Liver (tissue), 9 donors: ENCODE results near the gene MIA3. TPM values are rescaled to one million over a fixed set of nuclear protein-coding genes. Genes with fewer than 3 reads are reported as not detected.

Experiments
- DNase-seq: peaks from one replicate; pipeline ENCODE4 v3.0.0-alpha.2; 2017; ENCODE audit warnings: low spot score
- H3K27ac ChIP-seq, 2 donors: one replicate each; pipeline ENCODE4 v1.7.0; 2013; ENCODE audit warnings: inconsistent platforms in 2 of 2, low read length in 2 of 2, control low read depth in 1 of 2, low read depth in 1 of 2, mild to moderate bottlenecking in 1 of 2
- H3K27me3 ChIP-seq, 4 donors: one replicate each; pipeline versions ENCODE4 v1.6.1 to v1.7.0; 2013; ENCODE audit warnings: low read length in 3 of 4, inconsistent platforms in 1 of 4, mild to moderate bottlenecking in 1 of 4, moderate library complexity in 1 of 4; ENCODE audit not compliant: control insufficient read depth in 4 of 4, insufficient read depth in 4 of 4
- H3K36me3 ChIP-seq, 4 donors: one replicate each; pipeline versions ENCODE4 v1.6.1 to v1.7.0; 2013; ENCODE audit warnings: low read length in 3 of 4, mild to moderate bottlenecking in 3 of 4, low read depth in 1 of 4, moderate library complexity in 1 of 4; ENCODE audit not compliant: control insufficient read depth in 4 of 4, insufficient read depth in 3 of 4
- H3K4me1 ChIP-seq, 4 donors: one replicate each; pipeline versions ENCODE4 v1.6.1 to v1.7.0; 2013; ENCODE audit warnings: low read length in 3 of 4, mild to moderate bottlenecking in 3 of 4, moderate library complexity in 1 of 4; ENCODE audit not compliant: control insufficient read depth in 4 of 4, insufficient read depth in 4 of 4
- H3K4me3 ChIP-seq, 3 donors: one replicate each; pipeline versions ENCODE4 v1.6.1 to v1.7.0; 2013; ENCODE audit warnings: low read length in 3 of 3, control low read depth in 1 of 3, low read depth in 1 of 3, mild to moderate bottlenecking in 1 of 3
- H3K9ac ChIP-seq, 2 donors: one replicate each; pipeline ENCODE4 v1.7.0; 2013; ENCODE audit warnings: low read length in 2 of 2, mild to moderate bottlenecking in 2 of 2, moderate library complexity in 2 of 2, control low read depth in 1 of 2, low read depth in 1 of 2
- H3K9me3 ChIP-seq, 4 donors: one replicate each; pipeline versions ENCODE4 v1.6.1 to v1.7.0; 2013; ENCODE audit warnings: low read length in 3 of 4; ENCODE audit not compliant: control insufficient read depth in 4 of 4
- ATF3 ChIP-seq: IDR thresholded peaks from 2 replicates; pipeline ENCODE4 v1.6.1; 2016; ENCODE audit warnings: antibody characterized with exemption
- CTCF ChIP-seq: fragments of 150-350 bp; IDR thresholded peaks from 2 replicates; pipeline ENCODE4 v1.5.1; 2017; ENCODE audit warnings: improper control_type of control experiment, low read depth, low read length; ENCODE audit not compliant: missing input control
- EGR1 ChIP-seq, 2 donors: IDR thresholded peaks; 2 replicates each; pipeline ENCODE4 v1.6.1; 2016 to 2018; ENCODE audit warnings: antibody characterized with exemption in 2 of 2, low read depth in 2 of 2
- FOXA1 ChIP-seq: IDR thresholded peaks from 2 replicates; pipeline ENCODE4 v1.6.1; 2016; ENCODE audit warnings: antibody characterized with exemption
- FOXA2 ChIP-seq: IDR thresholded peaks from 2 replicates; pipeline ENCODE4 v1.6.1; 2016; ENCODE audit warnings: antibody characterized with exemption
- GABPA ChIP-seq, 2 donors: IDR thresholded peaks in 1 of 2; conservative IDR thresholded peaks in 1 of 2; 2 replicates each; pipeline ENCODE4 v1.6.1; 2016; ENCODE audit warnings: antibody characterized with exemption in 2 of 2, mild to moderate bottlenecking in 1 of 2, moderate library complexity in 1 of 2
- HNF4A ChIP-seq, 2 donors: conservative IDR thresholded peaks; 2 replicates each; pipeline ENCODE4 v1.6.1; 2016; ENCODE audit warnings: antibody characterized with exemption in 2 of 2, mild to moderate bottlenecking in 2 of 2
- HNF4G ChIP-seq: IDR thresholded peaks from 2 replicates; pipeline ENCODE4 v1.6.1; 2016; ENCODE audit warnings: antibody characterized with exemption
- JUND ChIP-seq, 2 donors: IDR thresholded peaks; 2 replicates each; pipeline ENCODE4 v1.6.1; 2016; ENCODE audit warnings: antibody characterized with exemption in 2 of 2
- MAX ChIP-seq: IDR thresholded peaks from 2 replicates; pipeline ENCODE4 v1.6.1; 2016; ENCODE audit warnings: antibody characterized with exemption
- NR2F2 ChIP-seq: IDR thresholded peaks from 2 replicates; pipeline ENCODE4 v1.6.1; 2016; ENCODE audit warnings: antibody characterized with exemption
- RAD21 ChIP-seq, 2 donors: IDR thresholded peaks; 2 replicates each; pipeline ENCODE4 v1.6.1; 2016; ENCODE audit warnings: antibody characterized with exemption in 2 of 2, mild to moderate bottlenecking in 2 of 2
- REST ChIP-seq: IDR thresholded peaks from 2 replicates; pipeline ENCODE4 v1.6.1; 2016; ENCODE audit warnings: antibody characterized with exemption, mild to moderate bottlenecking
- RXRA ChIP-seq, 2 donors: IDR thresholded peaks; 2 replicates each; pipeline ENCODE4 v1.6.1; 2017 to 2018; ENCODE audit warnings: antibody characterized with exemption in 2 of 2, mild to moderate bottlenecking in 1 of 2
- SP1 ChIP-seq: IDR thresholded peaks from 2 replicates; pipeline ENCODE4 v1.6.1; 2018; ENCODE audit warnings: antibody characterized with exemption, mild to moderate bottlenecking
- TAF1 ChIP-seq: conservative IDR thresholded peaks from 2 replicates; pipeline ENCODE4 v1.6.1; 2016; ENCODE audit warnings: antibody characterized with exemption, mild to moderate bottlenecking
- YY1 ChIP-seq: IDR thresholded peaks from 2 replicates; pipeline ENCODE4 v1.6.1; 2016; ENCODE audit warnings: antibody characterized with exemption, mild to moderate bottlenecking
- ZBTB33 ChIP-seq: IDR thresholded peaks from 2 replicates; pipeline ENCODE4 v1.6.1; 2016; ENCODE audit warnings: antibody characterized with exemption
- WGBS: extraction: QIAGEN DNeasy Blood & Tissue Kit; methylation state at CpG from one replicate; pipeline ENCODE4 v1.1.7; 2013; 5-methylcytosine and 5-hydroxymethylcytosine counted together
- polyA plus RNA-seq, 2 donors: library from polyadenylated mRNA; stranded (reverse) in 1 of 2; unstranded in 1 of 2; fragments of 200-250 nt in 1 of 2; fragments of >200 nt in 1 of 2; fragmentation: Nextera tagmentation in 1 of 2; extraction: Ambion mirVana in 1 of 2; gene quantifications; one replicate each; pipeline versions ENCODE4 v1.2.1 to v1.2.3, GENCODE V29; 2013 to 2015
- total RNA-seq, 2 donors: library from RNA; depleted of rRNA; stranded (reverse); fragments of >200 nt; gene quantifications; one replicate each; pipeline ENCODE4 v1.2.3, GENCODE V29; 2014
- donor health status: healthy.
- donor health status: healthy.
- donor health status: healthy.
- donor health status: healthy.
- donor health status: healthy.

The MIA3 gene
- total and polyA plus RNA-seq, 4 donors = 20.8 to 69.4 (median 32.1) TPM

GRCh38 chr1:222623458-222623857 is 5.6 kb downstream of the MIA3 start (continued):
- TF ChIP-seq FOXA2 = no peak

GRCh38 chr1:222624214-222624613 is 6.3 kb downstream of the MIA3 start:
- TF ChIP-seq JUND (IDR thresholded peaks at IDR 0.05) (no peak), EGR1 (IDR thresholded peaks at IDR 0.05; ENCODE audit: low read depth in 2 of 2) (no peak), FOXA2 (no peak), HNF4G (no peak), RXRA (IDR thresholded peaks at IDR 0.05) (no peak), FOXA1 (no peak)
- no peak overlapping the region for H3K4me3 ChIP-seq
- H3K27me3 ChIP-seq = no peaks in the 10 kb centered on the region
- no peak overlapping the region for H3K9ac ChIP-seq
- DNase-seq = no peak
- no peaks in the 10 kb centered on the region for H3K9me3 ChIP-seq
- WGBS = 97% methylated on average over 7 of the region's 7 CpGs
- no peak overlapping the region for H3K27ac ChIP-seq
- H3K4me1 ChIP-seq = peaks cover 0 to 22% (median 7%) of the 10 kb centered on the region in 4 donors
- peaks cover 4 to 42% (median 25%) of the 10 kb centered on the region in 4 donors for H3K36me3 ChIP-seq

- Histone ChIP-seq H3K4me1 (peaks cover 0 to 15% (median 7%) of the 10 kb centered on the region in 4 donors), H3K9ac (no peak overlapping the region), H3K27me3 (no peaks in the 10 kb centered on the region), H3K4me3 (no peak overlapping the region), H3K9me3 (no peaks in the 10 kb centered on the region), H3K36me3 (peaks cover 4 to 41% (median 28%) of the 10 kb centered on the region in 4 donors), H3K27ac (peak overlapping the region in 1 of 2 donors; percentile 33)
- TF ChIP-seq CTCF (no peak), SP1 (no peak), EGR1 (IDR thresholded peaks at IDR 0.05; ENCODE audit: low read depth in 2 of 2) (no peak), GABPA (IDR thresholded peaks at IDR 0.05 in 1 of 2, conservative IDR thresholded peaks at IDR 0.05 in 1 of 2) (no peak), RXRA (IDR thresholded peaks at IDR 0.05) (peak in 1 of 2 donors; percentile 40), ATF3 (no peak), MAX (no peak), HNF4A (conservative IDR thresholded peaks at IDR 0.05) (peak; percentile 60 to 69), ZBTB33 (no peak), FOXA2 (peak; percentile 52), REST (peak; percentile 35), FOXA1 (peak; percentile 41), RAD21 (IDR thresholded peaks at IDR 0.05) (peak in 1 of 2 donors; percentile 6), HNF4G (no peak), NR2F2 (no peak), TAF1 (no peak), JUND (IDR thresholded peaks at IDR 0.05) (peak in 1 of 2 donors; percentile 36), YY1 (peak; percentile 22)
- 42% methylated on average over 6 of the region's 6 CpGs for WGBS
- DNase-seq = no peak
Observed at GRCh38 chr1:222627232-222627631, 9.3 kb downstream of the MIA3 start.
